HG03520 (cell line): ENCODE data around the gene CCDC92B.
A peak's percentile ranks its signal among the peaks of the same experiment; 100 is the strongest.
"Not testable (repeated sequence)": the region's sequence is repeated elsewhere in the genome, so short reads cannot be mapped to it uniquely, and the experiment has no call there.

Source experiments
- ATAC-seq: cut with Tn5 transposase; IDR thresholded peaks from one replicate; pipeline ENCODE4 v1.9.1; 2021; ENCODE audit warnings: mild to moderate bottlenecking, moderate library complexity; ENCODE audit not compliant: unreplicated experiment

Gene CCDC92B

GRCh38 chr17:2749058-2749783, at the start of gene CCDC92B:
TSS of gene CCDC92B (minus strand) at chr17:2749652. CDS start at chr17:2735145, 14,507 bp downstream.
- ATAC-seq = no peak

GRCh38 chr17:2798678-2799077, 49.2 kb upstream of the CCDC92B start:
- ATAC-seq = no peak

GRCh38 chr17:2798188-2798587, 48.7 kb upstream of the CCDC92B start:
- ATAC-seq = no peak

- no peak for ATAC-seq
Measured at GRCh38 chr17:2797637-2798036, 48.2 kb upstream of the CCDC92B start.

- no peak for ATAC-seq
Measured at GRCh38 chr17:2797226-2797625, 47.8 kb upstream of the CCDC92B start.

- no peak for ATAC-seq
Measured at GRCh38 chr17:2796164-2797125, 47.0 kb upstream of the CCDC92B start, which contains the start of gene RAP1GAP2. TSS of gene RAP1GAP2 (plus strand) at chr17:2796438. CDS start at chr17:2796528, 90 bp downstream.

GRCh38 chr17:2795441-2796163, 46.1 kb upstream of the CCDC92B start:
- ATAC-seq = no peak

- no peak for ATAC-seq
Measured at GRCh38 chr17:2794111-2794803, 44.8 kb upstream of the CCDC92B start.

- ATAC-seq = no peak
Measured at GRCh38 chr17:2792366-2793169, 43.1 kb upstream of the CCDC92B start.

GRCh38 chr17:2789700-2790099, 40.2 kb upstream of the CCDC92B start:
- ATAC-seq = no peak

- ATAC-seq = peak; percentile 67
Measured at GRCh38 chr17:2786176-2786881, 36.9 kb upstream of the CCDC92B start.

GRCh38 chr17:2785376-2785775, 35.9 kb upstream of the CCDC92B start:
- ATAC-seq = not testable (repeated sequence)

- ATAC-seq = no peak
Measured at GRCh38 chr17:2784864-2785263, 35.4 kb upstream of the CCDC92B start.

GRCh38 chr17:2783310-2784030, 34.0 kb upstream of the CCDC92B start:
- ATAC-seq = no peak

GRCh38 chr17:2782055-2782454, 32.6 kb upstream of the CCDC92B start:
- ATAC-seq = no peak

- ATAC-seq = not testable (repeated sequence)
Measured at GRCh38 chr17:2781598-2781997, 32.1 kb upstream of the CCDC92B start.

- ATAC-seq = no peak
Measured at GRCh38 chr17:2780931-2781454, 31.5 kb upstream of the CCDC92B start.

- ATAC-seq = no peak
Measured at GRCh38 chr17:2780256-2780655, 30.8 kb upstream of the CCDC92B start.
